ENCODE results near the gene HLA-F.

GRCh38 chr6:29744621-29745020 is 21.4 kb downstream of the HLA-F start:
- TF ChIP-seq CTCF (IDR thresholded peaks at IDR 0.05) (no peak), POLR2A (IDR thresholded peaks at IDR 0.05) (no peak)

Data from esophagus squamous epithelium (tissue), 4 donors.